ENCODE measurements around the gene CNTN5.

- TF ChIP-seq CTCF (tag by site-specific recombination; IDR thresholded peaks at IDR 0.05) (no peak), ZNF701 (tag by site-specific recombination; IDR thresholded peaks at IDR 0.05) (no peak), PRDM1 (tag by site-specific recombination; IDR thresholded peaks at IDR 0.05) (no peak), ZNF510 (tag by site-specific recombination; IDR thresholded peaks at IDR 0.05; ENCODE audit: insufficient replicate concordance) (no peak), KLF10 (tag by site-specific recombination; IDR thresholded peaks at IDR 0.05) (no peak), MYNN (tag by site-specific recombination; IDR thresholded peaks at IDR 0.05; ENCODE audit: borderline replicate concordance) (no peak), ZNF398 (tag by site-specific recombination; IDR thresholded peaks at IDR 0.05) (no peak), ZNF580 (tag by site-specific recombination; IDR thresholded peaks at IDR 0.05) (no peak), ZNF292 (tag by site-specific recombination; IDR thresholded peaks at IDR 0.05; ENCODE audit: borderline replicate concordance, low read depth) (no peak), ZNF837 (tag by site-specific recombination; IDR thresholded peaks at IDR 0.05) (no peak), HOXD13 (CRISPR knock-in tag; IDR thresholded peaks at IDR 0.05; ENCODE audit: borderline replicate concordance) (no peak)
Observed at GRCh38 chr11:100119176-100119575, 1098.4 kb downstream of the CNTN5 start.

Measured in HEK293 (cell line).